ENCODE data around the gene SIPA1. TPM values are rescaled to one million over a fixed set of nuclear protein-coding genes. Genes with fewer than 3 reads are reported as not detected.

Gene SIPA1, protein sequence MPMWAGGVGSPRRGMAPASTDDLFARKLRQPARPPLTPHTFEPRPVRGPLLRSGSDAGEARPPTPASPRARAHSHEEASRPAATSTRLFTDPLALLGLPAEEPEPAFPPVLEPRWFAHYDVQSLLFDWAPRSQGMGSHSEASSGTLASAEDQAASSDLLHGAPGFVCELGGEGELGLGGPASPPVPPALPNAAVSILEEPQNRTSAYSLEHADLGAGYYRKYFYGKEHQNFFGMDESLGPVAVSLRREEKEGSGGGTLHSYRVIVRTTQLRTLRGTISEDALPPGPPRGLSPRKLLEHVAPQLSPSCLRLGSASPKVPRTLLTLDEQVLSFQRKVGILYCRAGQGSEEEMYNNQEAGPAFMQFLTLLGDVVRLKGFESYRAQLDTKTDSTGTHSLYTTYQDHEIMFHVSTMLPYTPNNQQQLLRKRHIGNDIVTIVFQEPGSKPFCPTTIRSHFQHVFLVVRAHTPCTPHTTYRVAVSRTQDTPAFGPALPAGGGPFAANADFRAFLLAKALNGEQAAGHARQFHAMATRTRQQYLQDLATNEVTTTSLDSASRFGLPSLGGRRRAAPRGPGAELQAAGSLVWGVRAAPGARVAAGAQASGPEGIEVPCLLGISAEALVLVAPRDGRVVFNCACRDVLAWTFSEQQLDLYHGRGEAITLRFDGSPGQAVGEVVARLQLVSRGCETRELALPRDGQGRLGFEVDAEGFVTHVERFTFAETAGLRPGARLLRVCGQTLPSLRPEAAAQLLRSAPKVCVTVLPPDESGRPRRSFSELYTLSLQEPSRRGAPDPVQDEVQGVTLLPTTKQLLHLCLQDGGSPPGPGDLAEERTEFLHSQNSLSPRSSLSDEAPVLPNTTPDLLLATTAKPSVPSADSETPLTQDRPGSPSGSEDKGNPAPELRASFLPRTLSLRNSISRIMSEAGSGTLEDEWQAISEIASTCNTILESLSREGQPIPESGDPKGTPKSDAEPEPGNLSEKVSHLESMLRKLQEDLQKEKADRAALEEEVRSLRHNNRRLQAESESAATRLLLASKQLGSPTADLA
- total RNA-seq, result 17.2 and 37.5 TPM in 2 replicates

DNA sequence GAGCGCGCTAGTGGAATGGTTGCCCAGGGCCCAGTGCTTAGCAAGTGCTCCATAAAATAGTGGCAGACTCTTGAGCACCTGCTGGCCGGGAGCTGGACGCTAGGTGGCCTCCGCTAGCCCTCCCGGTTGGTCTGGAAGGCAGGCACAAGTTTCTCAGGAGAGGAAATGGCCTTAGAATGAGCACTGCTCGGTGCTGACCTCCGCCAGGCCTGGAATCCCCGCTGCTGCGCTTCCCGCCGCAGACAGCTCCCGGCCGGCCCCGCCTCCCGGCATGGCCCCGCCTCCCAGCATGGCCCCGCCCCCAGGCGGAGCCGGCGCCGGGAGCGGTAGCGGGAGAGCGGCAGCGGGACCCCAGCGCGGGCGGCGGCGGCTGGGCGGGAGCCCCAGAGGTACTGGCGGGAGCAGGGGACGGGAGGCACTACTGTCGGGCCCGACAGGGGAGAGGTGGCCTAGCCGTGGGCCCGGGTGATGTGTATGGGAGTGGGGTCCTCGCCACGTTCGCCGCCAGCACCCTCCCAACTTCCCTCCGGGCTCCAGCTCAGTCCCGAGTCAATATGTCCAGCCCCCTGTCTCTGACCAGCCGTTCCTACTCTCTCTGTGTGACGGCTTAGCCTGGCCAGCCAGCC lies at the start of gene SIPA1:
Gene SIPA1 (plus strand): TSS at position 308 of the 626 bp plus-strand sequence. CDS start 2,821 bp downstream, outside the sequence.

DNA sequence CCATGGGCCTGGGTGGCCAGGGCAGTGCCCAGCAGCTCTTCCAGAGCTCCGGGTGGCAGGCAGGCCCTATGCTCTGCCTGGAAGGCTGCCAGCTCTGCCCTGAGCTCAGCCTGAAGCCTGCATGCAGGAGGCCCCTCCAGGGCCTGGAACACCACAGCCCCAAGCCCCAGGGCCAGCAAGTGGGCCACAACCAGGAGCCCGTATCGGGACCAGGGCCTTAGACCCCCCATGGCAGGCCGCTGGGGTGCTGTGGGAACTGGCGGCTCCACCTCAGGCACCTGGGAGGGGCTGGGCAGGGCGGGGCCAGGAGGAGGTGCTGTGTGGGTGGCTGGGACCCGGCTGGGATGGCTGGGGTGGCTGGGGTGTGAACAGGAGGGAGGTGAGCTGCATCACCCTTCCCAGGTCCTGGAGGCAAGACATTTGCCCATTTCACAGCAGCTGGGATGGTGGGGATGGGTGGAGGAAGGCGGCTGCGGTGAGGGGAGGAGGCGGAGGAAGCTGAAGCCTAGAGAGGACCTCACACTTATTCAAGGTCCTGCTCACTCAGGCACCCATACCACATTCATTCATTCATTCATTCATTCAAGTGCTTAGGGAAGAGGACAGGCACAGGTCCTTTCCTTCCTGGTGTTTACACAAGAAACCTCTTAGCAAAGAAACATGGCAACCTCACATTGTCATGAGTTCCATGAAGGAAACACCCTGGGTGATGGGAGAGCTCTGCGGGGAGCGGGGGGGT lies 42.2 kb upstream of the SIPA1 start, which contains the start of gene KCNK7:
Gene KCNK7 (minus strand): TSS at position 258 of the 739 bp plus-strand sequence. CDS start 28 bp downstream, at position 230.

DNA sequence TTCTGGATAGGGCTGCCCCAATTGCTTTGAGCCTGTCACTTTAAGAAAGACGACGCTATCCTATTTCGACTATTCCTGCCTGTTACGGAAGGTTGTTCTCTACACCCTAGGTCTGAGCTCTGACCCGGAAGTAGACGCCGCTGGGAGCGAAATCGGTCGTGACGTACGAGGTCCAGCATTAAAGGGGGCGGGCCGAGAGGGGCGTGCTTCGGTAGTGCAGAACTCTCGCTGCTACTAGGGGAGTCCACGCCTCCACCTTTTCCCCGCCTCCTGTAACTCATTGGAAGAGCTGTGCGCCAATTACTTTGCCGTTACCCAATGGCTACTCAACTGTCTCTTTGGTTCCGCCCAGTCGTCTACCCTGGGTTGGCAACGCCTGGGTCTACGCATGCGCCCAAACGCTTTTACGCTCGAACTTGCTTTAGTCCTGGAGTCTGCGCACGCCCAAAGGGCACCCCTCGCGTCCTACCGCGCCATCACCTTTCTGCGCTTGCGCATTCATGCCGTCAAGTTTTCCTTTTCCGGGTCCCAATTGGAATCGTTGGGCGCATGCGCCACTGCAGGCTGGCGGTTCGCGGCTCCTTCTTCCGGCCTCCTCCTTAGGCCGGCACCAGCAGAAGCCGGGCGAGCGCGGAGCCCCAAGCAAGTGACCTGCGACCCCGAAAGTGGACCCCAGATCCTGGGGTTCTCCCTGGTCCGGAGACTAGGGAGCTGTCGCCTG lies 22.5 kb upstream of the SIPA1 start, which contains the start of gene PCNX3:
Gene PCNX3 (plus strand): TSS at position 548 of the 721 bp plus-strand sequence. CDS start 536 bp downstream, outside the sequence.

DNA sequence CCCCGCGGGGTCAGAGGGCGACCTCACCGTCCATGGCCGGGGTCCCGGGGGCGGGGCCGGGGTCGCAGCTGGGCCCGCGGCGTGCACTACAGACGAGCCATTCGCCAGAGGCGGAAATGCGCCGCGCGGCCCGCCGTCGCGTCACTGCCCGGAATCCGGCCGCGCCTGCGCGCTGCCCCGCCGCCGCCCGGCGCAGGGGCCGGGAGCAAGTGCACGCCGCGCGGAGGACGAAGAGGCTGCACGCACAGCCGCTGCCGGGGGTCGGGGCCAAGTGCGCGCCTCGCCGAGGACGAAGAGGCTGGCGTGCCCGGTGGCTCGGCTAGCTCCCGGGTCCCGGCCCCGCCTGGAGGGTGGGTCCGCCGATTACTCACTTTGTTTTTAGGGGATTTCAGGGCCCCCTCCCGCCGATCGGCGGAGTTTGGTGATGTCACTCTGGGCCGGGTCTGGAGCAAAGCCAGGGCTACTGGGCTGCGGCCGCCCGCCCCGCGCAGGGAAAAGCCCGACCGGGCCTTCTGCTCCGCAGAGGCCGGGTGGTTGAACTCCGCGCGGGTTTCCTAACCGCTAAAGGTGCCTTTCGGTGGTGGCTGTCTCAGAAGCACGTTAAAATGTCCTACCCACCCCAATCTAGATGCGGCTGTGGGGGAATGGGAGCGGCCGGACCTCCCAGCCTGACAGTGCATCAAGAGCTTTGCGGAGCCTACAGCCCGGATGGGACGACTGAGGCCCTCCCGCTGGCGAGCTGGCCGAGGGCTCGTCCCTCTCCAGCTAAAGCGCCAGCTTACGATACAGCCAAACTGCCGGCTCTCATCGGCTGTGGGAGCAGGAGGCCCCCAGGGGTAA lies 25.1 kb downstream of the SIPA1 start, which contains the start of gene RELA:
Gene RELA (minus strand): TSS at position 118 of the 840 bp plus-strand sequence. CDS start 84 bp downstream, at position 34.

Other genes starting within 250 kb of the SIPA1 start
- 241 and 258 TPM in 2 replicates for gene NEAT1, start 215.3 kb upstream of the SIPA1 start, total RNA-seq
- 11,132 and 13,288 TPM in 2 replicates for gene MALAT1, start 139.1 kb upstream of the SIPA1 start, total RNA-seq
- 91.8 and 103 TPM in 2 replicates for gene SCYL1, start 113.0 kb upstream of the SIPA1 start, total RNA-seq
- gene LTBP3, start 79.7 kb upstream of the SIPA1 start, total RNA-seq, result 140 and 192 TPM in 2 replicates
- 37.7 and 43.6 TPM in 2 replicates for gene ZNRD2, start 67.6 kb upstream of the SIPA1 start, total RNA-seq
- gene FAM89B, start 65.6 kb upstream of the SIPA1 start, total RNA-seq, result 27.3 and 34.8 TPM in 2 replicates
- 69.5 and 103 TPM in 2 replicates for gene EHBP1L1, start 62.0 kb upstream of the SIPA1 start, total RNA-seq
- gene KCNK7, start 42.3 kb upstream of the SIPA1 start, total RNA-seq, result 0.09 and 0.30 TPM in 2 replicates
- gene MAP3K11, start 23.9 kb upstream of the SIPA1 start, total RNA-seq, result 16.3 and 33.3 TPM in 2 replicates
- 17.2 and 35.6 TPM in 2 replicates for gene PCNX3, start 22.3 kb upstream of the SIPA1 start, total RNA-seq
- gene RELA, start 24.8 kb downstream of the SIPA1 start, total RNA-seq, result 18.1 and 22.8 TPM in 2 replicates
- gene KAT5, start 74.2 kb downstream of the SIPA1 start, total RNA-seq, result 28.3 and 33.3 TPM in 2 replicates
- 17.3 and 52.9 TPM in 2 replicates for gene RNASEH2C, start 82.7 kb downstream of the SIPA1 start, total RNA-seq
- 8.3 and 11.2 TPM in 2 replicates for gene AP5B1, start 142.9 kb downstream of the SIPA1 start, total RNA-seq
- gene OVOL1, start 149.0 kb downstream of the SIPA1 start, total RNA-seq, result not detected in 2 replicates
- gene SNX32, start 195.9 kb downstream of the SIPA1 start, total RNA-seq, result 0.92 and 1.8 TPM in 2 replicates
- 802 and 1,540 TPM in 2 replicates for gene CFL1, start 220.1 kb downstream of the SIPA1 start, total RNA-seq
- 42.3 and 44.8 TPM in 2 replicates for gene MUS81, start 222.3 kb downstream of the SIPA1 start, total RNA-seq
- gene EFEMP2, start 234.7 kb downstream of the SIPA1 start, total RNA-seq, result 90.3 and 91.1 TPM in 2 replicates
- gene CTSW, start 241.7 kb downstream of the SIPA1 start, total RNA-seq, result not detected in 2 replicates

All from smooth muscle cell of the umbilical artery (primary cell).